ENCODE data around the gene RPS19. TPM values are rescaled to one million over a fixed set of nuclear protein-coding genes. Genes with fewer than 3 reads are reported as not detected.

RPS19 gene
- 1,850 TPM for polyA plus RNA-seq (2013, experiment 1 of 2; ENCODE audit: insufficient read length)
- polyA plus RNA-seq (2013, experiment 2 of 2; ENCODE audit: insufficient read length): 1,821 TPM

- DNase-seq: peak; percentile 98
Measured at GRCh38 chr19:41859618-41860418, at the start of gene RPS19. TSS of gene RPS19 (plus strand) at chr19:41860255. CDS start at chr19:41860775, 520 bp downstream.

DNA sequence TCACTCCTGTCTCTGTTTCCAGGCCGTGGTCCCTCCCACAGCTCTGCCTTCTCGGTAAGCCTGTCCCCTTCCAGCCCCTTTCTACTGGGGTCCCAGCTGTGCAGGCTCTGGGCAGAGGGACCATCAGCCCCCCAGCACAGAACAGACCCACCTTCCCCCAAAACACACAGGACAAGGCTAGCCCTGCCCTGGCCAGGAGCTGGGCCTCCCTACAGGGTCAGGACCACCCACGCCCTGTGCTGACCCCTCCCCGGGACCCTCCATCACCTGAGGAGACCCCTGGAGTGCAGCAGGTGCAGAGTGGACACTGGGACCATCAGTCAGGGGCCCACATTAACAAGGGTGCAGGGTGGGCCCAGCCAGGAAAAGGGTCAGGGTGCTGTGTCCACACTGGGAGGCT lies 49.8 kb upstream of the RPS19 start:
- no peak for DNase-seq

- DNase-seq: no peak
Measured at GRCh38 chr19:41811036-41811435, 49.0 kb upstream of the RPS19 start.

DNA sequence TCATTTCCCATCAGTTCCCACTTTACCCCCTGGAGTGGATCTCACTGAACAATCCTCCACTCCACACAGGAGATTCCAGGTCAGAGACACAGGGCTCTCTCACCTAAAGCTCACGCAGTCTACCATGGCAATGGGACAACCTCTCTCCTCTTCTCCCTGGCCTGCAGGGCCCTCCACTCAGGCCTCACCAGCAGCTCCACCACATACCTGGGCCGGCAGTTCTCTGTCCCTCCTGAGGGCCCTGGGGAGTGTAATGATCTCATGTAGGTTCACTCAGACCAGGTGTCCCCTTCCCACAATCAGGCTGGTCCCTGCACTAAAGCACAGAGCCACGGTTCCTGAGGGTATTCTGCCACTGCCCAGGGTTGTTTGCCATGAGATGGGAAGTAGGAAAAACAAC lies 48.1 kb upstream of the RPS19 start:
- no peak for DNase-seq

DNA sequence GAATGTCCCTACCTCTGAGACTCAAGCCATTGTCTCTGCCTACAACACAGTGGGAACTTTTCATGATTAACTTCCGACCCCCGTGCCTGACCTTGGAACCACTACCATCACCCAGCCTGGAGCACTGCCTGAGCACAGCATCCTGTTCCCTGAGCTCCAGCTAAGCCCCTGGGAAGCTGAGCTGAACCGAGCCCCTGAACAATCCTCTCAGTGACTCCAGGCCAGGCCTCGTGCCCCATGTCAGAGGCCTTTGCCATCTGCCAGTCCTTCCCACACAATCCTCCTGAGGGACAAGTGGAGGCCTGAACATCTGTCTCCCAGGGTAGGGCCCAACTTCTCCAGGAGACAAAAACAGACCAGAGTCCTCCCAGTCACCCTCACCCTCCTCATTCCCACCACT lies 46.1 kb upstream of the RPS19 start:
- DNase-seq: no peak

DNA sequence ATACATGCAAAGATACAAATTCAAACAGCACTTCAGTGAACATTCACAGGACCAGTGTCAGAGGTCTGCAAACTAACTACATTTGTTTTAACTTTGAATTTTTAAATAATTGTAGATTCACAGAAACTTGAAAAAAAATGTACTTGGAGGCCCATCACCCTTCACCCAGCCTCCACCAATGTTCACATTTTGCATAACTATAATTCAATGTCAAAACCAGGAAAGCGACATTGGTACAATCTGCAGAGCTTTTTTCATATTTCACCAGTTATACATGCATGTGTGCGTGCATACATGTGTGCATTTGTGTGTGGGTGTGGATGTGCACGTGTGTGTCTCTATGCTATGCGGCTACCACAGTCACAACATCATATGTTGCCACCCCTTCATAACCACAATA lies 44.8 kb upstream of the RPS19 start:
- no peak for DNase-seq

- DNase-seq: no peak
Measured at GRCh38 chr19:41816761-41817160, 43.3 kb upstream of the RPS19 start.

- DNase-seq: no peak
Measured at GRCh38 chr19:41821003-41821735, 38.9 kb upstream of the RPS19 start.

- DNase-seq: no peak
Measured at GRCh38 chr19:41837981-41838708, 21.9 kb upstream of the RPS19 start.

DNA sequence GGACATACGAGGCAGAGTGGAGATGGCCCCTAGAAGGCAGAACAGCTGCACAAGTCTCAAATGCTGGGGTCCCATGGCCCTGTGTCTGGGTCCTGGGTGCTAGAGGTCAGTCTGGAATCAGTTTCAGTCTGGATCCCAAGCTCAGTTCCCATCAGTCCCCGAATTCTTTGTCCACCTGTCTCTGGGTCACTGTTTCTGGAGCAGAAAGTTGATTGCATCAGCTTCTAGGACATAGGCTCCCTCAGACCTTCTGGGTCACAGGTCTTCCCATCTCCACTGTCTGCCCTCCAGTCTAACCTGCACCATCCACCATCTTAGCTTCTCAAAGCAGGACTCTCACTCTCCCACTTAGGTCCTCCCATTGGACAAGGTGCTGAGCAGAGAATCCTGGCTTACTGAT lies 20.8 kb upstream of the RPS19 start:
- DNase-seq: no peak

- no peak for DNase-seq
Measured at GRCh38 chr19:41843371-41843770, 16.7 kb upstream of the RPS19 start.

DNA sequence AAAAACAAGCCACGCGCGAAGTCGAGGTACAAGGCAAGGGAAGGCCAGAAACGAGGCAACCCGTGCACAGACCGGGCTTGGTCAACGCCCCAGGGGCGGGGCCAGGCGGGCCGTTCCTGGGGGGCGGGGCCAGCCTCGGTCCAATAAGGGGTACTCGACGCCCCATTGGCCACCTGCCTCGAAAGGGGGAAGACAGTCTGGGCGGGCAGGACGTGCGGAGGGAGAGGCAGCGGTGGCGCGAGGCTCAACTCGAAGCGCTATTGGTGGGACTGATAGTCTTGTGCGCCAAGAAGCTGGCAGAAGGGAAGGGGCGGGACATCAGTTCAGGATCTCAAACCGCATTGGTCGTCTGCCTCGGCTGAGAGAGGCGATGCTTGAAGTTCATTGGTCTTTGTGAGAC lies 15.5 kb upstream of the RPS19 start, which contains the start of gene LYPD4:
LYPD4 (minus strand) TSS at position 83 of the 400 bp plus-strand sequence. CDS start 5,398 bp downstream, outside the sequence.
- DNase-seq: no peak

- no peak for DNase-seq
Measured at GRCh38 chr19:41845001-41845050, 15.2 kb upstream of the RPS19 start, which contains the start of gene DMRTC2. TSS of gene DMRTC2 (plus strand) at chr19:41845042. CDS start at chr19:41847429, 2,387 bp downstream.

DNA sequence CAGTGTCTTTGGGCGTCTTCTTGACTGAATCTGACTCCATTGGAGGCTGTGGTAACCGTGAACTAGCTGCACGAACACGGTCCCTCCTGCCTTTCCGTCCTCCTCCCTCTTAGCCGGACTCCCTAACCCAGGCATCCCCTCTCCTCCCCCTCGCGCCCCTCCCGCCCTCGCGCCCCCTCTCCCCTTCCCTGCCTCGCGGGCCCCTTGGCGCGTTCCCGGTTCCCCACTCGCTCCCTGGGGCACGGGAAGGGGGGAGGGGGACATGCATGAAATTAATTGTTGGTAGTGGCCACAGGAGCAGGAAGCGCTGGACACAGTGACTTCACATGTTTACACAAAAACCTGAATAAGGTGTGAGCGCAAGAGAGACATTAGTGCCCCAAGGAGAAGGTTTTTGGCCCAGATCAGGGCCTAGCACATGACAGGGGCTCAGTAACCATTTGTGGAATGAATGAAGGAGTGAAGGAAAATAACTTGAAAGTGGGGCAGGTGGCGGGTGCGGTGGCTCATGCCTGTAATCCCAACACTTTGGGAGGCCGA lies 14.9 kb upstream of the RPS19 start:
- no peak for DNase-seq

DNA sequence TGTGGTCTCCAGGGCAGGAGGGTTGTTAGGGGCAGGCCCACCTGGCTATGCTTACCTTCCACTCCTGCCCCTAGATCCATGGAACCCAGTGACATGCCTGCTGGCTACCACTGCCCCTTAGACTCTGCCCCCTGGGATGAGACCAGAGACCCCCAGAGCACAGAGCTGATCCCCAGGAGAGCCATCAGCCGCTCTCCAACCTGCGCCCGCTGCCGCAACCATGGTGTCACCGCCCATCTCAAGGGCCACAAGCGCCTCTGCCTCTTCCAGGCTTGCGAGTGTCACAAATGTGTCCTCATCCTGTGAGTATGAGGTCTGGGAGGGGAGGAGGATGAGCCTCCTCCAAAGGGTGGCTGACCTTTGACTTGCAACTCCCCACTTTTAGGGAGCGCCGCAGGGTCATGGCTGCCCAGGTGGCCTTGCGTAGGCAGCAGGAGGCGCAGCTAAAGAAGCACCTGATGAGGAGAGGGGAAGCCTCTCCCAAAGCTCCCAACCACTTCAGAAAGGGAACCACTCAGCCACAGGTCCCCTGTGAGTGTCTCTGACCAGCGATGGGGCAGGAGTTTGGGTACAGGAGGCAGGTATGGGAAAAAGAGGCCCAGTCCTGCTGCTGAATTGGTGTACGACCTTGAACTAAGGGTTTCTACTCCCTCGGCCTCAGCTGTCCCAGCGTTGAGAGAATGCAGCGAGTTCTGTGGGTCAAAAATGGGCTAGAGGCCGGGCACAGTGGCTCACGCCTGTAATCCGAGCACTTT lies 12.5 kb upstream of the RPS19 start:
- DNase-seq: no peak

DNA sequence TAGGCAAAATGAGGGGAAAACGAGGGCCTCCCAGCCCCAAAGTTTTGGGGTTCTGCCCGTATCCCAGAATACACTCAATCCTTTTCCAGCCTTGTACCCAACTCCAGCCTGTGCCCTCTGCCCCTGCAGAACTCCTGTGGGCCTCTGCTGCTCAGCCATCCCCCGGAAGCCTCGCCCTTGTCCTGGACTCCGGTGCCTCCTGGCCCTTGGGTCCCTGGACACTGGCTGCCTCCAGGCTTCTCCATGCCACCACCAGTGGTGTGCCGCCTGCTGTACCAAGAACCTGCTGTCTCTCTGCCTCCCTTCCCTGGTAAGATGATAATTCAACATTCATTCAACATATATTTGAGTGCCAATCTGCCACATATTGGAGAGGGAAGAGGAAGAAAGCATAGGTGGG lies 11.4 kb upstream of the RPS19 start:
- DNase-seq: no peak

- DNase-seq: no peak
Measured at GRCh38 chr19:41849067-41849466, 11.0 kb upstream of the RPS19 start.

DNA sequence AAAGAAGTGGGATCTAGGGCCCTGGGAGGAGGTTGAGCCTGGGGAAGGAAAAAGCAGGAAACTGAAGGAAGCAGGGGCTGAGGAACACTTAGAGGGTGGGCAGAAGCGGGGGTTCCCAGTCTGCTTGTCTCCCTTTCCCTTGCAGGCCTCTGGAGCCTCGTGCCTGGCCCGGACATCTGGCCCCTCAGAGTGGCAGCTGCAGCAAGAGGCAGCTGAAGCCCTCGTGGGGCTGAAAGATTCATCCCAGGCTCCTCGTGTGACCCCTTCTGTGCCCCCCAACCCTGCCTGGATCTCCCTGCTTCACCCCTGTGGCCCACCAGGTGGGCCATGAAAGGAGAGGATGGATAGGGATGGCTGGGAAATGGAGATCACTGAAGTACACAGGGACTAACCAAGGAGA lies 9.7 kb upstream of the RPS19 start:
- DNase-seq: no peak

DNA sequence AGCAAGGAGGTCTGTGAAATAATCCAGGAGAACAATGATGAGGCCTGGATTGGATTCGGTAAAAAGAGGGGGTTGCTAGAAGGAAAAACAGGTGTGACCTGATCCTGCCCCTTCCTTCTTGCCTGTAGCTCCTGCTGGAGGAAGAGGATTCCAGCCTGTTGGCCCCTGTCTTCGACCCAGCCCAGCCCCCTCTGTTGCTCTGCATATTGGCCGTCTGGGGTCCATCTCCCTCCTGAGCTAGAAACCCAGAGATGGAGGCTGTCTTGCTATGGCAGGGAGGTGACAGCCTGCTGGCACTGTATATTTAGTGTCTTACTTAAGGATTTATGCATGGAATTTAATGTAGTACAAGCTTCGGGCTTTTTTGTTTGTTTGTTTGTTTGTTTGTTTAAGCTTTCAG lies 8.6 kb upstream of the RPS19 start:
- no peak for DNase-seq

- DNase-seq: no peak
Measured at GRCh38 chr19:41853344-41853743, 6.7 kb upstream of the RPS19 start.

GRCh38 chr19:41853768-41854167 lies 6.3 kb upstream of the RPS19 start:
- no peak for DNase-seq

DNA sequence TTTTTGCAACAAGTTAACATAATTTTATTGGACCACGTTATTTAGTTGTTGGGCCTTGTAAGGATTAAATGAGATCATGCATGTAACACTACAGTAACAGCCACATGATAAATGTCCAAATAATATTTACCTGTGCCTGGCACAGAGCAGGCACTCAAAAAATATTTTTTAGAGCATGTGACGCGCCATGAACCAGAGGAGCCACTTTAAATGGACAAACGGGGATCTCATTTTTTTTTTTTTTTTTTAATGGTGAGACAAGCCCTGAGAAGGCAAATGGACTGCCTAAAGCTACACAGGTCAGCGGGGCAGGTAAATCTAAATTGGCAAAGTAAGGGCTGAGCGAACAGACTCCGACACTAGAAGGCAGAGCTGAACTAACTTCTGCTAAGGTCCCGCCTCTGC lies 840 bp upstream of the RPS19 start:
- no peak for DNase-seq

Measured in fibroblast of skin of back (primary cell).